DMS 273 (cell line): ENCODE data around the gene STX16.
A peak's percentile ranks its signal among the peaks of the same experiment; 100 is the strongest.

Experiments
- DNase-seq: peaks from one replicate; lab custom pipeline; 2025; ENCODE audit not compliant: unreplicated experiment; lab: John Stamatoyannopoulos, UW

The STX16 gene

DNA sequence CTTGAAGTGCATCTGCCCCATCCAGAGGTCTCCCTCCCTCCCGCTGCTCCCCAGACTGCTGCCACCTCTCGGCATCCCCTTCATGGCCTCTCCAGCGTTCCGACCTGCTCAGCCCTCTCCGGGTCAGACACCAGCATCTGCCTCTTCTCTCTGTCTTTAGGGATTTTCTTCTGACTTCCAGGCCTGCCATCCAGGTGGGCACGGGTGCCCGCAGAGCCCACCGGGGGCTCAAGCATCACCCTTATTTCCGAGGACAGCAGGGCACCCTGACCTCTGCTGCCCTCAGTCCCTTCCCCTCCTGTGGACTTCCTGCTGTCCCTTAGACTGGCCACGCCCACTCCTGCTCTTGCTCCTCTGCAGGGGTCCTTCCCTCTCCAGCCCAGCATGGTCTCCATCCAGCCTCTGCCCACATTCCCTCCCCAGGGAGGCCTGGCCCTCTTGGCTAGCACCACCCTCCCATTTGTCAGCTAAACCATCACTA is 44.9 kb downstream of the STX16 start:
- DNase-seq, result no peak

DNA sequence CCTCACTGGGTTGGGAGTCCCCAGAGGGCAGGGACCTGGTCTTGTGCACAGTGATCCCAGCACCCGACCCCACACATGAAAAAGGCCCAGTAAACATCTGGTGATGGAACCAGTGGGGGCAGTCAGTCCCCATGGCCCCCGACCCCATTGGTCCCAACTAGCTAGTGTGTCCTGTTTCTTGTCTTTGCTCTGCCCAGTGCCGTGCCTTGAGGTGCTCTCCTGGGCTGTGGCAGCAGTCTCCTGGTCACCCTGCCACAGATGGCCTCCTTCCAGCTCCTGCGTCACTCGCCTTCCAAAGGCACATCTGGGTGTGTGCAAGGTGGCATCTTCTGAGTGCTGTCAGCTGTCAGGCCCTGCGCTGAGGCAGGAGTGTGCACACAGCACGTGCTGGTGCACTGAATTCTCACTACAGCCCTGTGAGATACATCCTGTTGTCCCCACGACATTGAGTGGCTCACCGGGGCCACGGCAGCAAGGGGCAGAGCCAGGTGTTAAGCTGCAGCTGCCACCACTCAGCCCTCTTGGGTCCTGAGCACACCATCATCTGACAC is 45.4 kb downstream of the STX16 start:
- DNase-seq, result no peak

DNA sequence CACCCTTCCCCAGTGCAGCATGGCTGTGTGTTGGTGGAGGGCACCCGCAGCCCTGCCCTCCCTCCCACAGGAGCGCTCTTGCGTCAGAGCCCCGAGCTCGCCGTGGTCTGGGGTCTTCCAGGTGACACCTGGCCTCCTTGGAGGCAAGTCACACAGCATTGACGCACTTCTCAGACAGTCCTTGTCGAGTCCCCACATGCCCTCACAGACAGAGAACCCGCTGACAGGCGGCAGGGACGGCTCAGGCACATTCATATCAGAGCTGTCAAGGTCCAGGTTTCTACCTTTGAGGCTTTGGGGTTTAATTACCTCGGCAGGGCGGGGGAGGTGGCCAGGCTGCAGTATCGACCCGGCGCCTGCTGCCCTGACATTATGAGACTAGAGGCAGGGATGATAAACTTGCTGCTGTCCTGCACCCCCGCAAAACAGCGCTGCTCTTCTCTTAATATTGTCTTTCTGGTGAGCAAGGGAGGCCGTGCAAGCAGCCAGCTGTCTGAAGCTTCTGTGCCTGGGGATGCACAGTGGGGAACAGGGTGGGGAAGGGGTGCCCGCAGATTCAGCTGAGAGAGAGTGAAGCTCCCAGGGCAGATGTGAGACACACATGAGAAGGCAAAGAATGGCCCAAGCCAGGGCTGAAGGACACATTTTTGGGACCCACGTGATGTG is 46.3 kb downstream of the STX16 start:
- no peak for DNase-seq

DNA sequence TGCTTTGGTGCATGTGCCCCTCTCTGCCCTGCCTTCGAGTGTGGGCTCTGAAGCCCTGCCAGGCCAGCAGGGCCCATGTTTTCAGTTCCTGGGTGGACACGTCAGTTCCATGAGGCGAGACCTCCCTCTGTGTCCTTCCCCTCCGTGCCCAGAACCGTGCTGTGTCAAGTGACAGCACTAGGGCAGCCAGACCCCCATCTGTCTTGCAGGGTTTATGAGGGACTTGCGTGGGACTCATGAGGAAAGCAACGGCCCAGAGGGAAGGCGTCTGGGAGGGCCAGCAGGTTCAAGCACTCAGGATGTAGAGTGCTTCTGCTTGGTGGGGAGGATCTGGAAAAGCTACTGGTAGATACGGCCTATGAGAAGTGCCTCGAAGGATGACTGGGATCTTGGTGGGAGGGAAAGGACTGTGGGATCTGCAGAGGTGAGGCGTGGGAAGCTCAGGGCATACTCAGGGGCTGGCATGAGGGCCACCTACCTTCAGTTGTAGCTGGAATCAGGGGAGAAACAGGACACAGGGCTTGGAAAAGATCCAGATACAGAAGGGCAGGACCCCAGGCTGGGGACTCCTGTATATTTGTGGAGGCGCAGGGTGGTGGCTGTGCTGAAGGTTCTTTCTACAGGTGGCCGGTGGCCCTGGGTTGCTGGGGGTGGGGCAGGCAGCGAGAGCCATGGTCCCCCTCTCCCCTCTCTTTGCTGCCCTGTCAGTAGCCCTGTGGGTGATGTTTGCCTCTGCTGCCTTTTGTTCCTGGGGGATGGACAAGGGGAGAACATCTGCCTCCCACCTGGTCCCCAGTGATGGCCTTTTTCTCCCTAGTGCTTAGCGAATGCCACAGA is 47.0 kb downstream of the STX16 start:
- no peak for DNase-seq

DNA sequence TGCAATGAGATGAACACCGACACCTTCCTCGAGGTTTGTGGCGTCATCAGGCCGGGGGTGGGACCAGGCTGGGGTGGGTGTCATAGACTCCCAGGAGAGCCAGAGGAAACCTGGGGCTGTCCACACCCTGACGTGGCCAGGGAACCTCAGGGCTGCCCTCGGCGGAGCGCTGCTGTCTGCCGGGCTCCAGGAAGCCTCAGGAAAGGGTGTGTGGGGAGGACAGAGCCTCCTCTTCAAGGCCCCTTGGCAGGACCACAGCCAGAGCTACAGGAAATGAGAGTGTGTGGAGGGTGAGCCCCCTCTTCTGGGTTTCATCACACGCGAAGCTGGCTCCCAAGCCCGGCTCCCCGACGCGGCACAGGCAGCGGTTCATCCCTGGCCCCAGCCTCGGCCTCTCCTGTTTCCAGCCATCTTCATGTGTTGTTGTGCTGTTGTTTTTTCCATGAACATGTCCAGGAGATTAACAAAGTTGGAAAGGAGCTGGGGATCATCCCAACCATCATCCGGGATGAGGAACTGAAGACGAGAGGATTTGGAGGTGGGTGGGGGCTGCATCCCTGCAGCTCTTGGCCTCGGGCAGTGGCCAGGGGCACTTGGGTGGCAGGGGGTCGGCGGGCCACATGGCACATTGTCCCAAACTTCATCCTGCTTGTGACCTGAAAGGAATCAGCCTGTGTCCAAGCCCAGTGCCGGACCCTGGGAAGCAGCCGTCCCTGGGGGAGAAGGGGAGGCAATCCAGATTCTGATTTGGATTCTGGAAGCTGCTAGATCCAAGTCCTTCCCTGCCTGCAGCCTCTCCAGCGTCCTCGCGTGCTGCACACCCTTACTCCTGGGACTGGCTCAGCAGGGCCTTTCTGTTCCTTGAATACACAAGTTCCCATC is 47.9 kb downstream of the STX16 start:
- DNase-seq, result no peak

DNA sequence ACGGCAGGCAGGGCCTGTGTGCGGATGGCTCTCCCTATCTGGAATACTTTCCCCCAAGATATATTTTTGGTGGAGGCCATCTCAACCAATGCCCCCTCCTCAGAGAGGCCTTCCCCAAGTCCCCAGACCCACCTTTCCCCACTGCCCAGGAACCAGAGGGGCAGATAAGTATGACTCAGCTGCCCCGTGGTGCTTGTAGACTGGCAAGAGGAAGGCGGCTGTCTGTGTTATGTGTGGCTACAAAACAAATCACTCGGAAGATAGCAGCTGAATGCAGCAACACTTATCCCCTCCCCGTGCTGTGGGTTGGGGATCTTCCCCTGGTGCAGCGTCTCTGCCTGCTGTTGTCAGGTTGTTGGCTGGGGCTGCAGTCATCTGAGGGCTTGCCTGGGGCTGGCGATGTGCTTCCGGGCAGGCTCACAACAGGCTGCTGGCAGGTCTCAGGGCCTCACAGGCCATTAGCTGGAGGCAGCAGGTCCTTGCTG is 48.6 kb downstream of the STX16 start:
- DNase-seq, result no peak

DNA sequence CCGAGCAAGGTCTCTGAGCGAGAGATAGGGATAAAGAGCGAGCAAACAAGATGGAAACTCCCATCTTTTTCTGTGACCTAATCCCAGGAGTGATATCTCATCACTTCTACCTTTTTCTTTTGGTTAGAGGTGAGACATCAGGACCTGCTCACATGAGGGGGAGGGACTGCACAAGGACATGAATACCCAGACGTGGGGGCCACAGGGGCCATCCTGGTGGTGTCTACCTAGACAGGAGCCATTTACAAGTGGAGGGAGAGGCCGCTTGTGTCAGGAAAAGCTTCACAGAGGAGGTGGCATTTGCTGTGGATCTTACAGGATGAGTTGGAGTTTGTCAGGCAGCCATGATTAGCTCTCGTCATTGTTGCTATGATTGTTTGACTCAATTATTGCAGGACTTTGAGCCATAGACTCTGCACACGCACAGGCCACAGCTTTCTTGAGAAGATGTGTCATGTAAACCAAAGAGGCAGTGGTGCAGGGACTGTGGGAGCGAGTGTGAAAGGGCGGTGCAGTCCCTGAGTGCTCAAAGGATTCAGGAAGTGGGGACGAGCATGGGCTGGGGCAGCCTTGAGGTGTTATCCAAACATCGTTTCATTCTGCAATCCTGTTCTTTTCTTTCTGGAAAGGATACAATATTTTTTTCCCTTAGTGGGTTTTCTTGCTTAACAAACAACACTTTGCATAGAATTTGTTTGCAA is 49.2 kb downstream of the STX16 start:
- DNase-seq, result no peak

DNA sequence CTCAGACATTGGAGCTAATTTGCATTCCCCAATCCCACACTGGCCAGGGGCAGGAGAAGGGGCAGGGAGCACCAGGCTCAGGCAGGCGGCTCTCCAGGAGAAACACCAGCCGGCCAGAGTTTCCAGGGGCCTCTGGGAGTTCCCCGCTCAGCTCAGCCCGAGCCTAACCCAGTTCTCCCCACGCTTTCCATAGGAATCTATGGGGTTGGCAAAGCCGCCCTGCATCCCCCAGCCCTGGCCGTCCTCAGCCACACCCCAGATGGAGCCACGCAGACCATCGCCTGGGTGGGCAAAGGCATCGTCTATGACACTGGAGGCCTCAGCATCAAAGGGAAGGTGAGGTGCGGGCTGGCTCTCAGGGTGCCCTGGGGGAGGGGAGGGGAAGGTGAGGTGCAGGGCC is 49.7 kb downstream of the STX16 start:
- DNase-seq, result no peak

DNA sequence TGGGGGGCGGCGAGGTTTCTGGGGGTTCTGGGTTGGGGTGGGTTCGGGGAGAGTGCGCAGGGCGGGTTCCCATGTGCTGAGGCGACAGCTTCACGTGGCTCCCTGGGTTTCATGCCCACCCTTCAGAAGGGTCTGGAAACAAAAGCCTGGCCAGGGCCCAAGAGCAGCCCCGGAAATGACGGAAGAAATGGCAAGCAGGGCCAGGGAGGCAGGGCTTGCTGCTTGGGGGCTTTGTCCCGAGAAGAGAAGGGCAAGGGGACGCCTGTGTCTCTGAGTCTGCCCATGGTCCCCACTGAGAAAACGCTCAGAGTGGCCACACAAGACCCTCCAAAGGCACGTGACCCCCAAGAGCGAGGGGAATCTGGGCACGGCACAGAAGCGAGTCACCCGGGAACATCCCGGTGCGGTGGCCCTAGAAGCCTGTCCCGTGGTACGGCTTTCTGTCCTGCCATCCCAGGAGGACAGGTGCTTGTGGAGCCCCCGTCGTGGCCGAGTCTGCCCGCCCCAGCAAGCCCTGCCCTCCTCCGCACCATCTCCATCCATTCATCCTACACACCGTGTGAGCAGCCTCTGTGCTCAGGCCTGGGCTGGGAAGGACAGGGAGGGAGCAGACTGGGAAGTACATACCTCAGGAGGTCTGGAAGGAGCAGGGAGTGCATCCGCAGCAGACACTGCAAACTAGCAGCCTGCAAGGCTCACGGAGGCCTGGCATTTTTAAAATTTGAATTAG is 50.5 kb downstream of the STX16 start:
- no peak for DNase-seq

DNA sequence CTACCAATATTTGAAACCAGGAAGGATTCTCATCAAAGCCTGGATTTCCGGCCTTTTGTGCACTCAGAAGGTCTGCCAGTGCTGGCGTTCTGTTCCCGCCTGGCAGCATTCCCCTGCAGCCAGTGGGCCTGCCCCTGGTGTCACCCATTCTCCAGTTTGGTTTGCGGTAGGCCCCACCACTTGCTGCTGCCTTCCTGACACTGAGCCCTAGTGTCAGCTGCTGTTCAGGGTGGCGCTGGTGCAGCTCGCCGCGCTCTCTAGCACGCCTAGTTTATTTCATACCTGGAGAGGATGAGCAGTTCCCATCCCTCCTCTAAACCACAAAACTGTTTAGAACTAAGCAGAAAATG is 51.1 kb downstream of the STX16 start:
- no peak for DNase-seq

DNA sequence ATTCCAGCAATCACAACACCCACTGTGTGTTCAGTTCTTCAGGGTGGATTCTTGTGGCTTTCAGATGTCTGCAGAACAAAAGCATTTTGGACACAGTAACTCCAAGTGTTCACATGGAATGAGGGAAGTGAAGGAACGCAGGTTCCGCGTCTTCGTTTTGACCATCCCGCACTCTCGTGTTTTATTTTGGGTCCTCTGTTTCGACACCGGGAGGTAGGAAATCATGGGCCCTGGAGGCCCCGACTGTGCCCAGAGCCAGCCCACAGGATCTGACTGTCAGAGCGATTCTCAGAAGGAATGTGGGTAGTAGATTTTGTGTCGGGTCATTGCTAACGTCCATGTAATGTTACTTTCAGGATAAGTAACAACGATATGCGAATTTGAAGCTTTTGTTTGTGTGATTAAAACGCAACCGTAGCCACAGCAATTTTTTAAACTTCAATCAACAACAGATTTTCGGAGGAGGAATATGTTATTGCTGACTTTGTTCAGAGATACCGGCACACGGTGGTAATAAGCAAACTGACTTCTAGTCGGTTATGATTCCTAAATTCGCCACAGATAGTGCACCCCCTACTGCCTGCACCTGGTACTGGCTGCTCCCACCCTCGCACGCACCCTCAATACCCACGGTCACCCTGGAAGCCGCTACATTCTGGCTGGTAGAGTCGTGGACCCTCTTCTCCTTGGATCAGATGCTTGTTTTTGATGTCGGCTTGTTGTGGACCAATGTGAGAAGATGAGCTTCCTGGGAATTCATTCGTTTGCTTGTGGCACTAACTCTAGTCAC is 52.0 kb downstream of the STX16 start:
- DNase-seq, result no peak

DNA sequence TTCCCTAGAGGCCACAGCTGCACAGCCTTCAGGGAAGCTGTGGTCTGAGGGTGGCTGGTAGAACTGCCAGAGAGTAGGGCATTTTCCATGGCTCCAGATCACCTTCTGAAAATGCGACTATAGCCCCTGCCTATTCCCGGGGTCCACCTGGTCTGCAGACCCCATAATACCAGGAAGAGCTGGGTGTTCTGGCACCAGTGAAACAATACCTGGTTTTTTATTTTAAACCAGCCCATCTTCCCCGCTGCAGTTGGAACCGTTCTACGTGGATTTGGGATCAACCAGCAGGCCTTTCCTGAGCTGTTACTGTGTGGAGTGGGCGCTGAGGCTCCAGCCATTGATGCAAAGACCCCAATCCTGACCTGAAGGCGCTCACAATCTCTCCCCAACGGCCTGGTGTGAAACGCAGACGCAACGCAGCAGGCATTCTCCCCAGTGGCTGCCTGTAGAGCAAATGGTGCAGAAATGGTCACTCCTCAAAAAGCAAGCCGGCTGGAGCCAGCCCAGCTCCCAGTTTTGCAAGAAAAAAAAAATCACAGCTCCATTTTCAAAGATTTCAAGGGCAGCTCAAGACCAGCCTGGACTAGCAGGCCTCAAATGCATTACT is 52.8 kb downstream of the STX16 start:
- DNase-seq, result no peak

DNA sequence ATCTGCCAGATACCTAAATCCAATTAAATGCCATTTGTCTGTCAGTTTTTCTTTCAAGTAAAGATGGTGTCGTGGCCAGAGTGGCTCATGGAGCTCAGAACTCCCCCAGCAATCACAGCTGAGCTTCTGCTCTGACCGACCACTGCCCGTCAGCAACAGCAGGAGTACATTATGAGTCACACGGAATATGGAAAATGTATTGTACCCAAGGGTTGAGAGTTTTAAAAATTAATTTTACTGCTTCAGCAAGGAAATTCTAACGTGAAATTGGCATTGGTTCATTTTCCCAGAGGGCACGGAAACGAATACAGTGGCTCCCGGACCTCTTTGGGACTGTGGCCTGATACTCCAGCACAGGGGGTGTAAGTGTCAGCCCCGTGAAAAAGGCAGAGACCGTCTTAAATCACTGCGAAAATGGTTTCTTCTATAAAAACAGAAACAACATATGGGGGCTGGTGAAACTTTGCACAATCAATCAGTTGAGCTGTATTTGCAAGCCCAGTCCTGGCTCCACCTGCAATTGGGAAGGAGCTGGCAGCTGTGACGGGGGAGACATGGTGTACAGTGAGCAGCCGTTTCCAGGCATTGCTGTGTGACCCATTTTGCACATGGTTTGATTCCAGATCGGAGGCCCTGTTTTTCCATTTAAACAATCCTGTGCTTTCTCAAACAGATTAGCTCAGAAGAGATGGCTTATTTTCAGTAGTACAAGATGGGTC is 54.3 kb downstream of the STX16 start:
- DNase-seq, result peak; percentile 31

DNA sequence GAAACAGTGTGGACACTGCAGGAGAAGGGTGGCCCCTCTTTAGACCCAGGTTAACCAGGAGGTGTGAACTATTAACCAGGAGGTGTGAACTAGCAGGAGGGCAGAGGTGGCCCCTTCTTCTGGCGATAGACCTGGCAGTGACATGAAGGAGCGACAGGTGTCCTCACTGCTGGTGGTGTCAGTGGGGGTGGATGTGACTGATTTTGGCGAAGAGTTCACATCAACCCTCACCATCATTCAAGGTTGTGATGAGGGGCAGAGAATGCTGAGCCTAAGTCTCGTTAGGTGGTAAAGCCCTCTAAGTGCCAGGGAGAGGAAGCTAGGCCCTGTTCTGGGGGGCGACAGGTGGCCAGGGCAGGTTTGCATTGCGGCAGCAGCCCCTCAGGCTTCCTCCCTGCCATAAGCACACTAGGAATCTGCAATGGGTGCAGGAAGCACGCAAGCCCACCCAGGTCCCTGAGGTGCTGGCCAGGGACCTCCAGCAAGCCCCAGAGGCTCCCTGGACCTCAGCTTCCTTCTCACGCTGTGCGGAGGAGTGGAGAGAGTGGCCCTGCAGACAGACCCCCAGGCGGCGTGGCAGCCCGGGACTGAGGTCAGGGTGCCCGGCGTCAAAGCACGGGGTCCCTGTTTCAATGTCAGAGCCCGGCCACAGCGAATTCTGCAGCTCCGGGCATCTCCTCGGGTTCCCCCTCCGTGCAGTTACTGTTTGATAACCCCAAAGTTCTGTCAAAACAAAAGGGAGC is 55.2 kb downstream of the STX16 start:
- no peak for DNase-seq

DNA sequence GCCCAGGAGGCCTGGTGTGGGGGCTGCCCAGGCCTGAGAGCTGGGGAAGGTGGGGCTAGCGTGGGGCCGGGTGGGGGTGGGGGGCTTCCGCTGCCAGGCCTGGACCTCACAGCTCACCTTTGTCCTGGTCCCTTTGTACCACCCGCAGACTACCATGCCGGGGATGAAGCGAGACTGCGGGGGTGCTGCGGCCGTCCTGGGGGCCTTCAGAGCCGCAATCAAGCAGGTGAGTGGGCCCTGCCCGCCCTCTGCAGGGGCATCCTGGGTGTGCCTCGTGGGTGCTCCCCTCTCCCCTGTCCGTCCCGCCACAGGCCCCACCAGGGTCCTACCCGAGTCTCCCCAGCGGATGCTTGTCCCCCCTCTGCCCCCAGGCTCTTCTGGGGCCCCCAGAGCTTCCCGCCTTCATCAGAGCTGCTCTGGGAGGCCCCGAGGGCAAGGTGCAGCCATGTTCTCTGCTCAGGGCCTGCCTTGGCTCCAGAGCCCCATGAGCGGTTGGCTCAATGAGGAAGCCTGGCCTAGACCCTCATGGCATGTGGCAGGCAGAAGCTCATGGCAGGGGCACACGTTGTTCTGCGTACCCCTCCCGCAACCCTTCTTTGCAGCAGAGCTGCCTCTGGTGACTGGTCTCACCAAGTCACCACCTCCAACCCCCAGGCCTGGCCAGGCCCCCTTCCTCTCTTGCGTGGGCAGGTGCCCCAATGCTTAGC is 56.0 kb downstream of the STX16 start:
- no peak for DNase-seq

DNA sequence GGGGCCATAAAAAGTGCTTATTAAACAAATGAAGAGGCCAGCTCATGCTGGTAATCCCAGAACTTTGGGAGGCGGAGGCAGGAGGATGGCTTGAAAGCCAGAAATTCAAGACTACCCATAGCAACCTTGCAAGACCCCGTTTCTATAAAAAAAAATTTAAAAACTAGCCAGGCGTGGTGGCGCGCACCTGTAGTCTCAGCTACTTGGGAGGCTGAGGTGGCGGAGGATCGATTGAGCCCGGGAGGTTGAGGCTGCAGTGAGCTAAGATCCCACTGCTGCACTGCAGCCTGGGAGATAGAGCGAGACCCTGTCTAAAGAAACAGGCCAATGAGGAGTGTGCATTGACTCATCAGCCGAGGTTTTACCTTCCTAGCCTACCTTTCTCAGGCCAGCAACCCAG is 56.7 kb downstream of the STX16 start:
- no peak for DNase-seq
